Measurements from ENCODE around the gene GARNL3. TPM values are rescaled to one million over a fixed set of nuclear protein-coding genes. Genes with fewer than 3 reads are reported as not detected.

The GARNL3 gene
- total RNA-seq, 1 donor from 2014 or later: 31.4 TPM

DNA sequence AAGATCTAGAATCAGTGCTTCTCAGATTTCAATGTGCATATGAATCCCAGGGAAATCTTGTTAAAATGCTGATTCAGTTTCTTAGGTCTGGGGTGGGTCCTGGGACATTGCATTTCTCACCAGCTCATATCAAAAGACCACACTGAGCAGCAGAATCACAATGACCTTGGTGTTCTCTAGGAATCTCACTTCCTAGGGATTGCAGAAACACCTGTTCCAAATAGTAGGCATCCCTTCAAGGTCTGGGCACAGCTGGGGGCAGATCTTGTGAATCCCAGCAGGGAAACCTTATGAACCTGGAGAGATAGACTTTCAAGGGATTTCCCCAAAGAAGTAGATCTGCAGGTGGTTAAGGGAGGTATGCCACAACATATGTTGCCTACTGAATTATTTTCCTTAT is 8.9 kb upstream of the GARNL3 start:
- Histone ChIP-seq H3K4me3 (no peak overlapping the region), H3K36me3 (no peaks in the 10 kb centered on the region), H3K27ac (no peak overlapping the region), H3K27me3 (no peaks in the 10 kb centered on the region), H3K4me1 (no peaks in the 10 kb centered on the region), H3K9me3 (no peaks in the 10 kb centered on the region)
- no peak for TF ChIP-seq POLR2AphosphoS5 (IDR thresholded peaks at IDR 0.05; ENCODE audit: insufficient read depth in 1 of 2, low read depth in 1 of 2)
- TF ChIP-seq POLR2A (IDR thresholded peaks at IDR 0.05): no peak
- no peak for TF ChIP-seq CTCF (IDR thresholded peaks at IDR 0.05)
- intact Hi-C loops (cut with DNase I): no loop called here
- no peak for DNase-seq (ENCODE audit: extremely low spot score in 2 of 2)

DNA sequence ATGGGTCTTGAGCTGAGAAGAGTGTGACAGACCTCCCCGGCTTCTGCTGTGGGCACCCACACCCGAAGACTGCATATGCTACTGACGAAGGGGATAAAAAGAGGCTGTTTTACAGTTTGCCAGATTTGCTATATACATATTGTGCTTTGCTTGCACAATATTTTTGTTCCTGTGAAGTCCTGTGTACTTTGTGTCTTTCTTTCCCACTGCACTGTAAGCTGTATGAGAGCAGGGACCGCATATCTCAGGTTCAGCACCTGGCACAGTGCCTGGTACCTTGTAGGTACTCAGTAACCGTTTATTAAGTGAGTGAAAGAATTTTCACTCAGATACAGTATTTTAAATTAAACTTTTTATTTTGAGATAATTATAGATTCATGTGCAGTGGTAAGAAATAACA is 8.2 kb upstream of the GARNL3 start:
- TF ChIP-seq CTCF (IDR thresholded peaks at IDR 0.05): no peak
- no peak for TF ChIP-seq POLR2A (IDR thresholded peaks at IDR 0.05)
- TF ChIP-seq POLR2AphosphoS5 (IDR thresholded peaks at IDR 0.05; ENCODE audit: insufficient read depth in 1 of 2, low read depth in 1 of 2): no peak
- H3K27me3 ChIP-seq: no peaks in the 10 kb centered on the region
- no peaks in the 10 kb centered on the region for H3K9me3 ChIP-seq
- no peak for DNase-seq (ENCODE audit: extremely low spot score in 2 of 2)
- H3K4me1 ChIP-seq: no peaks in the 10 kb centered on the region
- no peak overlapping the region for H3K4me3 ChIP-seq
- intact Hi-C loops (cut with DNase I): no loop called here
- H3K27ac ChIP-seq: no peak overlapping the region
- no peaks in the 10 kb centered on the region for H3K36me3 ChIP-seq

- no peaks in the 10 kb centered on the region for H3K9me3 ChIP-seq
- intact Hi-C loops (cut with DNase I): no loop called here
- no peaks in the 10 kb centered on the region for H3K36me3 ChIP-seq
- H3K4me1 ChIP-seq: peaks cover 2% of the 10 kb centered on the region
- H3K27me3 ChIP-seq: no peaks in the 10 kb centered on the region
- no peak for TF ChIP-seq POLR2A (IDR thresholded peaks at IDR 0.05)
- TF ChIP-seq CTCF (IDR thresholded peaks at IDR 0.05): no peak
- no peak for TF ChIP-seq POLR2AphosphoS5 (IDR thresholded peaks at IDR 0.05; ENCODE audit: insufficient read depth in 1 of 2, low read depth in 1 of 2)
- H3K4me3 ChIP-seq: no peak overlapping the region
- no peak for DNase-seq (ENCODE audit: extremely low spot score in 2 of 2)
- H3K27ac ChIP-seq: no peak overlapping the region
Observed at GRCh38 chr9:127258606-127259471, 5.7 kb upstream of the GARNL3 start.

GRCh38 chr9:127262602-127263001 is 2.0 kb upstream of the GARNL3 start:
- H3K27ac ChIP-seq: no peak overlapping the region
- no peak overlapping the region for H3K4me3 ChIP-seq
- no peak for DNase-seq (ENCODE audit: extremely low spot score in 2 of 2)
- H3K27me3 ChIP-seq: no peaks in the 10 kb centered on the region
- no peaks in the 10 kb centered on the region for H3K9me3 ChIP-seq
- intact Hi-C loops (cut with DNase I): no loop called here
- peaks cover 13% of the 10 kb centered on the region for H3K4me1 ChIP-seq
- no peak for TF ChIP-seq POLR2AphosphoS5 (IDR thresholded peaks at IDR 0.05; ENCODE audit: insufficient read depth in 1 of 2, low read depth in 1 of 2)
- no peak for TF ChIP-seq POLR2A (IDR thresholded peaks at IDR 0.05)
- TF ChIP-seq CTCF (IDR thresholded peaks at IDR 0.05): no peak
- no peaks in the 10 kb centered on the region for H3K36me3 ChIP-seq

DNA sequence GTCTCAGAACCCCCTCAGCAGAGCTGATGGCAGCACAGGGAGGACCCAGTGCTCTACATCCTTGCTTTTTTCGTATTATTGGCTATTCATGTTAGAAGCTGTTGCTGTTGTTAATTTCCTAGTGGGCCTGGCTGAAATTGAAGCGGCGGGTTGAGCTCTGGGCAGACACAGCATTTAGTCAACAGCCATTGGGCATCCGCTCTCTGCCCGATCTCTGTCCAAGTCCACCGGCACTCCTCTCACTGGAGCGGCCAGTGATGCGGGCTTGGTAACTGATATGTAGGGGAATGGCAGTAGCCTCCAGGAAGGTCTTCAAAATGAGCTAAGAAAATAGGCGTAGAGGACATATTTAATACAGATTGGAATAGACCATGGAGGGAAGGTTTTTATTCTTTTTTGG is 1.3 kb upstream of the GARNL3 start:
- no peaks in the 10 kb centered on the region for H3K27me3 ChIP-seq
- H3K36me3 ChIP-seq: no peaks in the 10 kb centered on the region
- no peak overlapping the region for H3K27ac ChIP-seq
- intact Hi-C loops (cut with DNase I): no loop called here
- DNase-seq (ENCODE audit: extremely low spot score in 2 of 2): no peak
- no peak overlapping the region for H3K4me3 ChIP-seq
- H3K4me1 ChIP-seq: peaks cover 13% of the 10 kb centered on the region
- TF ChIP-seq POLR2A (IDR thresholded peaks at IDR 0.05): no peak
- TF ChIP-seq POLR2AphosphoS5 (IDR thresholded peaks at IDR 0.05; ENCODE audit: insufficient read depth in 1 of 2, low read depth in 1 of 2): no peak
- TF ChIP-seq CTCF (IDR thresholded peaks at IDR 0.05): no peak
- H3K9me3 ChIP-seq: no peaks in the 10 kb centered on the region

Measured in vagina (tissue), 2 donors.